Activated CD4-positive, alpha-beta T cell treated with anti-CD3 and anti-CD28 coated beads for 36 hours (primary cell): ENCODE results near the gene MCM5. TPM values are rescaled to one million over a fixed set of nuclear protein-coding genes. Genes with fewer than 3 reads are reported as not detected.
A peak's percentile ranks its signal among the peaks of the same experiment; 100 is the strongest.
"Not testable (repeated sequence)": the region's sequence is repeated elsewhere in the genome, so short reads cannot be mapped to it uniquely, and the experiment has no call there.

ENCODE experiments used
- ATAC-seq: fragments of 200-7000 bp; cut with Tn5 transposase; one replicate; pipeline ENCODE4 v1.10.0; 2021; ENCODE audit warnings: mild to moderate bottlenecking, moderate library complexity
- CTCF ChIA-PET: fragments of 350-600 bp; sonication (Branson Sonifier 250); formaldehyde crosslinking; loops from one replicate; lab custom pipeline; 2021; ENCODE audit warnings: antibody characterized with exemption; lab: Charles Lee
- POLR2A ChIA-PET: fragments of 350-600 bp; sonication (Branson Sonifier 250); formaldehyde crosslinking; loops from one replicate; lab custom pipeline; 2021; ENCODE audit warnings: antibody characterized with exemption, inconsistent platforms; lab: Charles Lee
- DNase-seq: peaks from one replicate; pipeline ENCODE4 v3.0.0-alpha.2; 2020
- H3K27ac Mint-ChIP-seq: one replicate; pipeline ENCODE4 v1.8.0; 2021; ENCODE audit warnings: mixed read lengths
- H3K27me3 Mint-ChIP-seq: one replicate; pipeline ENCODE4 v1.8.0; 2021; ENCODE audit warnings: mixed read lengths
- H3K36me3 Mint-ChIP-seq: one replicate; pipeline ENCODE4 v1.8.0; 2021; ENCODE audit warnings: low read depth, mixed read lengths
- H3K4me1 Mint-ChIP-seq: one replicate; pipeline ENCODE4 v1.8.0; 2021; ENCODE audit warnings: mixed read lengths
- H3K4me3 Mint-ChIP-seq: one replicate; pipeline ENCODE4 v1.8.0; 2021; ENCODE audit warnings: mild to moderate bottlenecking, moderate library complexity, mixed read lengths
- H3K9me3 Mint-ChIP-seq: one replicate; pipeline ENCODE4 v1.8.0; 2021; ENCODE audit warnings: low read depth, mixed read lengths
- intact Hi-C, 2 experiments: fragments of 100-400 bp; cut with DNase I in 1 of 2; cut with micrococcal nuclease in 1 of 2; formaldehyde crosslinking; loops; one replicate each; pipeline versions ENCODE4 v1.14.2 to v1.15.1; 2022 to 2024; cut with DNase I, micrococcal nuclease
- total RNA-seq, 2 experiments: library from RNA; stranded (reverse); gene quantifications; one replicate each; pipeline ENCODE4 v1.2.3, GENCODE V29; 2021

MCM5 gene
- total RNA-seq, 2 experiments from 2014 or later, result 291 to 382 TPM

GRCh38 chr22:35393116-35394010 lies 6.6 kb upstream of the MCM5 start:
- Mint-ChIP-seq H3K4me1 (no peaks in the 10 kb centered on the region), H3K4me3 (no peak overlapping the region), H3K27me3 (no peaks in the 10 kb centered on the region), H3K36me3 (no peaks in the 10 kb centered on the region), H3K9me3 (no peaks in the 10 kb centered on the region), H3K27ac (no peak overlapping the region)
- ATAC-seq (no peak), DNase-seq (no peak)
- intact Hi-C loops, result no loop called here
- ChIA-PET POLR2A (no interaction called here), CTCF (interaction anchor here (0.7 to 1.0 kb wide), 2 partner anchors 592 to 673 kb away, joined by 3 read pairs; no protein-coding TSS in a partner anchor)

- Mint-ChIP-seq H3K4me3 (no peak overlapping the region), H3K9me3 (no peaks in the 10 kb centered on the region), H3K4me1 (no peaks in the 10 kb centered on the region), H3K27ac (no peak overlapping the region), H3K36me3 (no peaks in the 10 kb centered on the region), H3K27me3 (no peaks in the 10 kb centered on the region)
- ATAC-seq (no peak), DNase-seq (no peak)
- intact Hi-C loops, result no loop called here
- POLR2A ChIA-PET, result no interaction called here
- CTCF ChIA-PET, result interaction anchor here (0.7 to 1.0 kb wide), 2 partner anchors 63 to 672 kb away, joined by 3 read pairs; no protein-coding TSS in a partner anchor
Observed at GRCh38 chr22:35394011-35394312, 6.0 kb upstream of the MCM5 start.

GRCh38 chr22:35394810-35395563 lies 5.0 kb upstream of the MCM5 start:
- CTCF ChIA-PET, result interaction anchor here (0.7 to 1.0 kb wide), 2 partner anchors 64 to 671 kb away, joined by 3 read pairs; no protein-coding TSS in a partner anchor

GRCh38 chr22:35396622-35397021 lies 3.3 kb upstream of the MCM5 start:
- POLR2A ChIA-PET, result interaction anchor here (0.6 to 0.7 kb wide), 3 partner anchors 13 to 92 kb away, joined by 3 to 4 read pairs (median 3); no protein-coding TSS in a partner anchor
- H3K36me3 Mint-ChIP-seq, result peaks cover 18% of the 10 kb centered on the region
- H3K27me3 Mint-ChIP-seq, ATAC-seq, DNase-seq, H3K4me3 Mint-ChIP-seq, H3K27ac Mint-ChIP-seq, H3K4me1 Mint-ChIP-seq, H3K9me3 Mint-ChIP-seq, intact Hi-C loops: not testable (repeated sequence)
- CTCF ChIA-PET, result interaction anchor here (0.6 to 1.2 kb wide), 3 partner anchors 45 to 500 kb away, joined by 3 to 4 read pairs (median 4); no protein-coding TSS in a partner anchor

More at GRCh38 chr22:35394810-35395563, 5.0 kb upstream of the MCM5 start:
- Mint-ChIP-seq H3K36me3 (peaks cover 4% of the 10 kb centered on the region), H3K27me3 (no peaks in the 10 kb centered on the region), H3K27ac (no peak overlapping the region), H3K4me1 (no peaks in the 10 kb centered on the region), H3K9me3 (no peaks in the 10 kb centered on the region), H3K4me3 (no peak overlapping the region)
- POLR2A ChIA-PET, result interaction anchor here (0.6 to 0.7 kb wide), 2 partner anchors 10 to 21 kb away, joined by 6 to 7 read pairs; no protein-coding TSS in a partner anchor
- intact Hi-C loops, result no loop called here
- ATAC-seq, result no peak
- no peak for DNase-seq

GRCh38 chr22:35397095-35397904 lies 2.6 kb upstream of the MCM5 start:
- CTCF ChIA-PET, result interaction anchor here (0.6 to 1.2 kb wide), 4 partner anchors 11 to 499 kb away, joined by 3 to 4 read pairs (median 4); no protein-coding TSS in a partner anchor
- H3K27ac Mint-ChIP-seq, result no peak overlapping the region
- no peaks in the 10 kb centered on the region for H3K9me3 Mint-ChIP-seq
- ATAC-seq (no peak), DNase-seq (no peak)
- H3K4me1 Mint-ChIP-seq, result peaks cover 14% of the 10 kb centered on the region
- H3K4me3 Mint-ChIP-seq, result no peak overlapping the region
- POLR2A ChIA-PET, result interaction anchor here (0.6 to 0.7 kb wide), 2 partner anchors 16 to 53 kb away, joined by 4 to 5 read pairs; no protein-coding TSS in a partner anchor
- peaks cover 24% of the 10 kb centered on the region for H3K36me3 Mint-ChIP-seq
- intact Hi-C loops, result no loop called here
- H3K27me3 Mint-ChIP-seq, result no peaks in the 10 kb centered on the region

GRCh38 chr22:35398591-35398973 lies 1.4 kb upstream of the MCM5 start:
- H3K4me1 Mint-ChIP-seq, result peaks cover 19% of the 10 kb centered on the region
- DNase-seq (no peak), ATAC-seq (no peak)
- H3K36me3 Mint-ChIP-seq, result peaks cover 37% of the 10 kb centered on the region
- H3K4me3 Mint-ChIP-seq, result peak overlapping the region; percentile 86
- peak overlapping the region; percentile 98 for H3K27ac Mint-ChIP-seq
- intact Hi-C loops, result no loop called here
- POLR2A ChIA-PET, result no interaction called here
- H3K9me3 Mint-ChIP-seq, result no peaks in the 10 kb centered on the region
- CTCF ChIA-PET, result interaction anchor here (0.7 to 1.9 kb wide), 2 partner anchors 33 to 48 kb away, joined by 4 to 8 read pairs; no protein-coding TSS in a partner anchor
- no peaks in the 10 kb centered on the region for H3K27me3 Mint-ChIP-seq

GRCh38 chr22:35399114-35399677 lies 744 bp upstream of the MCM5 start:
- intact Hi-C loops, result no loop called here
- H3K27me3 Mint-ChIP-seq, result no peaks in the 10 kb centered on the region

GRCh38 chr22:35400501-35400790 lies 506 bp downstream of the MCM5 start:
- DNase-seq, result peak; percentile 49
- peak; percentile 20 for ATAC-seq
- CTCF ChIA-PET, result interaction anchor here (1.0 to 1.9 kb wide), 2 partner anchors 49 to 101 kb away, joined by 3 to 8 read pairs; partner anchors contain the start of gene TOM1
- Mint-ChIP-seq H3K27me3 (no peaks in the 10 kb centered on the region), H3K4me1 (peaks cover 19% of the 10 kb centered on the region), H3K27ac (peak overlapping the region; percentile 98), H3K36me3 (peaks cover 49% of the 10 kb centered on the region), H3K4me3 (peak overlapping the region; percentile 86), H3K9me3 (no peaks in the 10 kb centered on the region)
- intact Hi-C loops, result loop anchor here (1.0 to 5.0 kb wide), 5 partner anchors 36 to 143 kb away; partner anchors contain the start of gene HMGXB4 (in 1 of the 2)
- POLR2A ChIA-PET, result interaction anchor here (0.7 to 2.8 kb wide), 2 partner anchors 14 to 21 kb away, joined by 4 to 15 read pairs; no protein-coding TSS in a partner anchor

More at GRCh38 chr22:35399114-35399677, 744 bp upstream of the MCM5 start:
- H3K27ac Mint-ChIP-seq, result peak overlapping the region; percentile 98
- peak overlapping the region; percentile 86 for H3K4me3 Mint-ChIP-seq
- no peak for ATAC-seq
- POLR2A ChIA-PET, result interaction anchor here (0.5 kb wide), 1 partner anchor 69 kb away, joined by 3 read pairs; no protein-coding TSS in a partner anchor
- no peaks in the 10 kb centered on the region for H3K9me3 Mint-ChIP-seq
- CTCF ChIA-PET, result interaction anchor here (1.9 kb wide), 1 partner anchor 48 kb away, joined by 8 read pairs; no protein-coding TSS in a partner anchor
- peaks cover 43% of the 10 kb centered on the region for H3K36me3 Mint-ChIP-seq
- H3K4me1 Mint-ChIP-seq, result peaks cover 19% of the 10 kb centered on the region
- DNase-seq, result peak; percentile 37

GRCh38 chr22:35401863-35402262 lies 1.9 kb downstream of the MCM5 start:
- peaks cover 19% of the 10 kb centered on the region for H3K4me1 Mint-ChIP-seq
- H3K27me3 Mint-ChIP-seq, result no peaks in the 10 kb centered on the region
- ATAC-seq (no peak), DNase-seq (no peak)
- intact Hi-C loops, result loop anchor here (2.0 to 5.0 kb wide), 2 partner anchors 35 to 50 kb away; no protein-coding TSS in a partner anchor
- POLR2A ChIA-PET, result interaction anchor here (0.6 to 2.8 kb wide), 4 partner anchors 10 to 96 kb away, joined by 3 to 15 read pairs (median 6); no protein-coding TSS in a partner anchor
- CTCF ChIA-PET, result interaction anchor here (1.2 kb wide), 1 partner anchor 50 kb away, joined by 3 read pairs; no protein-coding TSS in a partner anchor
- peaks cover 59% of the 10 kb centered on the region for H3K36me3 Mint-ChIP-seq
- no peaks in the 10 kb centered on the region for H3K9me3 Mint-ChIP-seq
- H3K4me3 Mint-ChIP-seq, result peak overlapping the region; percentile 86
- peak overlapping the region; percentile 79 for H3K27ac Mint-ChIP-seq

GRCh38 chr22:35403356-35403755 lies 3.4 kb downstream of the MCM5 start:
- H3K27me3 Mint-ChIP-seq, result no peaks in the 10 kb centered on the region

More at GRCh38 chr22:35403356-35403755, 3.4 kb downstream of the MCM5 start:
- ChIA-PET POLR2A (interaction anchor here (0.6 to 2.8 kb wide), 4 partner anchors 9 to 21 kb away, joined by 4 to 15 read pairs (median 6); no protein-coding TSS in a partner anchor), CTCF (interaction anchor here (0.6 to 1.6 kb wide), 2 partner anchors 27 to 218 kb away, joined by 3 to 4 read pairs; no protein-coding TSS in a partner anchor)
- intact Hi-C loops, result loop anchor here in 1 of 2 experiments (5.0 kb wide), 1 partner anchor 51 kb away; no protein-coding TSS in a partner anchor
- H3K9me3 Mint-ChIP-seq, result no peaks in the 10 kb centered on the region
- H3K4me3 Mint-ChIP-seq, result no peak overlapping the region
- H3K36me3 Mint-ChIP-seq, result peaks cover 73% of the 10 kb centered on the region
- H3K27ac Mint-ChIP-seq, result no peak overlapping the region
- ATAC-seq, result no peak
- DNase-seq, result no peak
- H3K4me1 Mint-ChIP-seq, result peaks cover 19% of the 10 kb centered on the region
